HepG2 (cell line): Measurements from ENCODE around the gene DLEC1. TPM values are rescaled to one million over a fixed set of nuclear protein-coding genes. Genes with fewer than 3 reads are reported as not detected.
A peak's percentile ranks its signal among the peaks of the same experiment; 100 is the strongest.

Source experiments
- ATAC-seq: fragments of 200-7000 bp; cut with Tn5 transposase; 3 replicates; pipeline ENCODE4 v1.9.1; 2020; ENCODE audit warnings: mild to moderate bottlenecking, moderate library complexity
- BruUV-seq: library from RNA; stranded (reverse); fragments of 400-500 nt; replicated peaks from 2 replicates; lab custom pipeline; 2021; lab: Mats Ljungman, UMichigan
- CTCF ChIA-PET: fragments of 300-600 bp; formaldehyde crosslinking; extraction: SDS; loops from one replicate; lab custom pipeline; 2021; ENCODE audit warnings: low total read pairs, inconsistent platforms, low intra/inter-chr PET ratio; lab: Yijun Ruan, JAX
- POLR2A ChIA-PET: fragments of 350-600 bp; sonication (Branson Sonifier 250); formaldehyde crosslinking; loops from one replicate; lab custom pipeline; 2020; ENCODE audit warnings: antibody characterized with exemption, inconsistent platforms; lab: Yijun Ruan, JAX
- DNase-seq: peaks from one replicate; pipeline ENCODE4 v3.0.0-alpha.2; 2015; ENCODE audit warnings: low spot score
- FAIRE-seq: peaks from 3 replicates; lab custom pipeline; 2011; peaks lifted over from hg19 to GRCh38; lab: Jason Lieb, UNC
- H2AFZ ChIP-seq: one replicate; pipeline ENCODE4 v1.6.1; 2011; ENCODE audit warnings: low read length, inconsistent platforms
- H3K27ac ChIP-seq: fragments of 300-600 bp; 3 replicates; pipeline ENCODE4 v1.8.0; 2011; ENCODE audit warnings: mixed run types, mild to moderate bottlenecking, mixed read lengths, low read length, inconsistent platforms; ENCODE audit not compliant: insufficient read depth; ENCODE audit errors: extremely low read length
- H3K27me3 ChIP-seq, 2 experiments: fragments of 200-600 bp in 1 of 2; 2 replicates in 1 of 2; 3 replicates in 1 of 2; pipeline versions ENCODE4 v1.6.0 to v1.8.0; 2011; ENCODE audit warnings: low read length in 2 of 2, mild to moderate bottlenecking in 2 of 2, moderate library complexity in 2 of 2, inconsistent platforms in 1 of 2; ENCODE audit not compliant: insufficient read depth in 2 of 2, control insufficient read depth in 1 of 2
- H3K36me3 ChIP-seq, 2 experiments: fragments of 200-600 bp in 1 of 2; replicated peaks in 1 of 2; 2 replicates in 1 of 2; 3 replicates in 1 of 2; pipeline versions ENCODE4 v1.5.1 to v1.8.0; 2011; ENCODE audit warnings: low read length in 2 of 2, inconsistent platforms in 1 of 2; ENCODE audit not compliant: insufficient read depth in 2 of 2, control insufficient read depth in 1 of 2
- H3K4me1 ChIP-seq: 2 replicates; pipeline ENCODE4 v1.5.1; 2012; ENCODE audit warnings: low read length, inconsistent platforms; ENCODE audit not compliant: insufficient read depth
- H3K4me2 ChIP-seq: 2 replicates; pipeline ENCODE4 v1.6.0; 2011; ENCODE audit warnings: low read depth, low read length, inconsistent platforms
- H3K4me3 ChIP-seq, 3 experiments: fragments of 200-600 bp in 1 of 3; sonication (generic), shearing (Covaris generic) in 1 of 3; replicated peaks in 1 of 3; 2 replicates each; pipeline ENCODE4 v1.5.1; 2011 to 2016; ENCODE audit warnings: low read length in 3 of 3, inconsistent platforms in 2 of 3, low read depth in 2 of 3, mild to moderate bottlenecking in 2 of 3, control low read depth in 1 of 3, mixed read lengths in 1 of 3; ENCODE audit not compliant: insufficient read depth in 1 of 3
- H3K79me2 ChIP-seq: one replicate; pipeline ENCODE4 v1.6.1; 2011; ENCODE audit warnings: low read length, inconsistent platforms; ENCODE audit not compliant: insufficient read depth
- H3K9ac ChIP-seq: 2 replicates; pipeline ENCODE4 v1.6.0; 2011; ENCODE audit warnings: mild to moderate bottlenecking, low read depth, low read length, inconsistent platforms; ENCODE audit not compliant: insufficient read depth
- H3K9me3 ChIP-seq: 2 replicates; pipeline ENCODE4 v1.5.1; 2012; ENCODE audit warnings: mild to moderate bottlenecking, low read length
- H4K20me1 ChIP-seq: 2 replicates; pipeline ENCODE4 v1.6.0; 2011; ENCODE audit warnings: inconsistent platforms, mild to moderate bottlenecking, low read length, moderate library complexity; ENCODE audit not compliant: insufficient read depth
- GZF1 ChIP-seq: sonication (generic); formaldehyde crosslinking; IDR thresholded peaks from 2 replicates; pipeline ENCODE4 v1.5.1; 2020; ENCODE audit warnings: mild to moderate bottlenecking, missing genetic modification reagents
- KDM1A ChIP-seq: IDR thresholded peaks from 2 replicates; pipeline ENCODE4 v1.6.1; 2016; ENCODE audit warnings: missing compliant biosample characterization
- MBNL3 ChIP-seq: fragments of 250-450 bp; sonication (Bioruptor Pico); conservative IDR thresholded peaks from 2 replicates; pipeline ENCODE4 v1.8.0; 2022; ENCODE audit warnings: mild to moderate bottlenecking, inconsistent platforms
- MED13 ChIP-seq: sonication (generic); formaldehyde crosslinking; IDR thresholded peaks from 2 replicates; pipeline ENCODE4 v1.5.0; 2020; ENCODE audit warnings: missing genetic modification reagents
- MED8 ChIP-seq: sonication (generic); formaldehyde crosslinking; IDR thresholded peaks from 2 replicates; pipeline ENCODE4 v1.8.1; 2023; ENCODE audit warnings: mild to moderate bottlenecking, missing genetic modification reagents; ENCODE audit not compliant: insufficient replicate concordance
- REL ChIP-seq: sonication (generic); formaldehyde crosslinking; conservative IDR thresholded peaks from 2 replicates; pipeline ENCODE4 v1.8.0; 2022; ENCODE audit warnings: mild to moderate bottlenecking, missing genetic modification reagents, moderate library complexity
- SMC3 ChIP-seq: IDR thresholded peaks from 2 replicates; pipeline ENCODE4 v1.6.1; 2011; ENCODE audit warnings: low read length, improper control_type of control experiment
- TEAD3 ChIP-seq: optimal IDR thresholded peaks from 2 replicates; pipeline ENCODE3; 2016; ENCODE audit warnings: borderline replicate concordance
- THAP11 ChIP-seq: IDR thresholded peaks from 2 replicates; pipeline ENCODE4 v1.6.1; 2016; ENCODE audit warnings: missing biosample characterization, missing genetic modification reagents
- THYN1 ChIP-seq: sonication (generic); formaldehyde crosslinking; IDR thresholded peaks from 2 replicates; pipeline ENCODE4 v1.8.1; 2023; ENCODE audit warnings: low read depth, mild to moderate bottlenecking, moderate library complexity, missing genetic modification reagents, borderline replicate concordance
- U2AF1 ChIP-seq: fragments of 200-400 bp; formaldehyde crosslinking; optimal IDR thresholded peaks from 2 replicates; pipeline ENCODE3; 2017; ENCODE audit warnings: mild to moderate bottlenecking, low read depth, low read length
- ZNF232 ChIP-seq: sonication (generic); formaldehyde crosslinking; IDR thresholded peaks from 2 replicates; pipeline ENCODE4 v1.4.0; 2020; ENCODE audit warnings: missing genetic modification reagents, borderline replicate concordance
- ZNF331 ChIP-seq: sonication (generic); formaldehyde crosslinking; IDR thresholded peaks from 2 replicates; pipeline ENCODE4 v1.4.0; 2020; ENCODE audit warnings: missing genetic modification reagents
- ZNF484 ChIP-seq: sonication (generic); formaldehyde crosslinking; IDR thresholded peaks from 2 replicates; pipeline ENCODE4 v1.5.1; 2020; ENCODE audit warnings: mild to moderate bottlenecking, low read depth, missing genetic modification reagents, borderline replicate concordance
- ZNF589 ChIP-seq: sonication (generic); formaldehyde crosslinking; conservative IDR thresholded peaks from 2 replicates; pipeline ENCODE4 v1.8.0; 2022; ENCODE audit warnings: mild to moderate bottlenecking, moderate library complexity, missing genetic modification reagents
- ZNF605 ChIP-seq: sonication (generic); formaldehyde crosslinking; IDR thresholded peaks from 2 replicates; pipeline ENCODE4 v1.8.0; 2022; ENCODE audit warnings: mild to moderate bottlenecking, missing genetic modification reagents
- ZNF672 ChIP-seq: sonication (generic); formaldehyde crosslinking; IDR thresholded peaks from 2 replicates; pipeline ENCODE4 v1.8.1; 2022; ENCODE audit warnings: missing genetic modification reagents
- ZSCAN29 ChIP-seq: sonication (generic); formaldehyde crosslinking; conservative IDR thresholded peaks from 2 replicates; pipeline ENCODE4 v1.4.0; 2020; ENCODE audit warnings: mild to moderate bottlenecking, missing genetic modification reagents
- WGBS: methylation state at CpG from one replicate; pipeline ENCODE4 v1.1.6; 2017; ENCODE audit warnings: low lambda C conversion rate; 5-methylcytosine and 5-hydroxymethylcytosine counted together
- in situ Hi-C: cut with HindIII; loops from 2 replicates; pipeline ENCODE4 v1.10.0; 2017; ENCODE audit warnings: low pct_unique_long_range_greater_than_20kb; ENCODE audit not compliant: extremely low pct_ligation_motif_present
- intact Hi-C: fragments of 100-400 bp; cut with micrococcal nuclease; formaldehyde crosslinking; loops from one replicate; pipeline ENCODE4 v1.10.0; 2022; ENCODE audit not compliant: unreplicated experiment
- polyA plus RNA-seq, 8 experiments: library from polyadenylated mRNA; depleted of rRNA in 3 of 8; stranded (reverse) in 7 of 8; unstranded in 1 of 8; fragments of >200 nt; fragmentation: Illumina TruSeq in 4 of 8; extraction: Trizol in 4 of 8; gene quantifications; 2 replicates each; pipeline versions ENCODE4 v1.2.1 to v1.2.3, GENCODE V29; 2011 to 2016; ENCODE audit warnings: low read depth in 4 of 8, missing spikeins in 1 of 8, mixed read lengths in 1 of 8; ENCODE audit not compliant: insufficient read depth in 1 of 8
- total RNA-seq, 5 experiments: library from RNA; depleted of rRNA; stranded (reverse); fragments of >200 nt; fragmentation: Illumina TruSeq; extraction: Trizol; gene quantifications; 2 replicates each; pipeline ENCODE4 v1.2.3, GENCODE V29; 2016; ENCODE audit warnings: low read depth in 1 of 5
- TF ChIP-seq, protein P1 (sequence below): sonication (generic); formaldehyde crosslinking; conservative IDR thresholded peaks from 2 replicates; pipeline ENCODE4 v1.8.0; 2022; ENCODE audit warnings: mild to moderate bottlenecking, moderate library complexity, missing genetic modification reagents

Gene DLEC1
- total and polyA plus RNA-seq, 2 of the 13 experiments (the other 11 are each of a cell fraction or from before 2014, with no cell fraction given), result 0.09 TPM; not detected in 1

DNA sequence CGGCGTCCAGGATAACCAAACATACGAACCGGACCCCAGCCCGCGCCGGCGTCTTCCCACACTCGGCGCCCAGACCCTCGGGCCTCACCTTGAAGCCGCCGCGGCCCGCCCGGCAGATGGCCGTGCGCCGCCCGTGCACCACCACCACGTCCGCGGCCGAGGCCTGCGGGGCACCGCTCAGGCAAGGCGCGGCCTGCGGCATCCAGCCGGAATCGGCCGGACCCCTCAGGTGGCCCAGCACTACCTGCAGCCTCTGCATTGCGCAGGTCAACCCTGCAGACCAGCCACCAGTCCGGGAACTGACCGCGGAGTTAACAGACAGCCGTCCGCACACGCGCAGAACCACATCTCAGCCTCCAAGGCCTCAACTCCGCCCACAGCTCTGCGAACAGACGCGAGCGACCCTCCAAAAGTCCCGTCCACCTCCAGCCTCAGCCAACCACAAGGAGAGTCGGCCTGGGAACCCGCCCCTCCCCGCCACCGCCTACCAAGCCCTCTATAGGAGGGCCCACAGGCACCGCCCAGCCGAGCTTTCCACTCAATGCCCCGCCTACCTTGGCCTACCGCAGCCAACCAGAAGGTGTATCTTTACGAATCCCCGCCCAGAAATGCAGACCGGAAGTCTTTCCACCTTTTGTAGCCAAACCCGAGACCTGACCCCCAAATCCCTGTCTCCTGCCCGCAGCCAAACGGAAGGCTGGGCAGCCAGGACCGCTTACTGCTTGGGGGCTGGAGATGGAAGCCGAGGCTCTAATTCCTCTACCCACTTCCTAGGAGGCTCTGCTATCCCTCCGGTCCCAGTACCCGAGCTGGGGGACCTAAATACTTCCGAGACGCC is 98.0 kb downstream of the DLEC1 start, which contains the start of gene ACAA1 (continued):
- TF ChIP-seq U2AF1 (peak; percentile 17), ZSCAN29 (0 out of 2 replicates have a peak, but pooled peaks have one; percentile 24), ZNF589 (no peak), KDM1A (no peak), MBNL3 (CRISPR knock-in tag) (no peak), ZNF484 (CRISPR knock-in tag) (no peak), THAP11 (CRISPR knock-in tag) (0 out of 2 replicates have a peak, but pooled peaks have one; percentile 38), SMC3 (no peak)
- TF ChIP-seq, protein P1, sequence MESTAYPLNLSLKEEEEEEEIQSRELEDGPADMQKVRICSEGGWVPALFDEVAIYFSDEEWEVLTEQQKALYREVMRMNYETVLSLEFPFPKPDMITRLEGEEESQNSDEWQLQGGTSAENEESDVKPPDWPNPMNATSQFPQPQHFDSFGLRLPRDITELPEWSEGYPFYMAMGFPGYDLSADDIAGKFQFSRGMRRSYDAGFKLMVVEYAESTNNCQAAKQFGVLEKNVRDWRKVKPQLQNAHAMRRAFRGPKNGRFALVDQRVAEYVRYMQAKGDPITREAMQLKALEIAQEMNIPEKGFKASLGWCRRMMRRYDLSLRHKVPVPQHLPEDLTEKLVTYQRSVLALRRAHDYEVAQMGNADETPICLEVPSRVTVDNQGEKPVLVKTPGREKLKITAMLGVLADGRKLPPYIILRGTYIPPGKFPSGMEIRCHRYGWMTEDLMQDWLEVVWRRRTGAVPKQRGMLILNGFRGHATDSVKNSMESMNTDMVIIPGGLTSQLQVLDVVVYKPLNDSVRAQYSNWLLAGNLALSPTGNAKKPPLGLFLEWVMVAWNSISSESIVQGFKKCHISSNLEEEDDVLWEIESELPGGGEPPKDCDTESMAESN, result peak; percentile 41; the same call in 1 of the 2 replicates

DNA sequence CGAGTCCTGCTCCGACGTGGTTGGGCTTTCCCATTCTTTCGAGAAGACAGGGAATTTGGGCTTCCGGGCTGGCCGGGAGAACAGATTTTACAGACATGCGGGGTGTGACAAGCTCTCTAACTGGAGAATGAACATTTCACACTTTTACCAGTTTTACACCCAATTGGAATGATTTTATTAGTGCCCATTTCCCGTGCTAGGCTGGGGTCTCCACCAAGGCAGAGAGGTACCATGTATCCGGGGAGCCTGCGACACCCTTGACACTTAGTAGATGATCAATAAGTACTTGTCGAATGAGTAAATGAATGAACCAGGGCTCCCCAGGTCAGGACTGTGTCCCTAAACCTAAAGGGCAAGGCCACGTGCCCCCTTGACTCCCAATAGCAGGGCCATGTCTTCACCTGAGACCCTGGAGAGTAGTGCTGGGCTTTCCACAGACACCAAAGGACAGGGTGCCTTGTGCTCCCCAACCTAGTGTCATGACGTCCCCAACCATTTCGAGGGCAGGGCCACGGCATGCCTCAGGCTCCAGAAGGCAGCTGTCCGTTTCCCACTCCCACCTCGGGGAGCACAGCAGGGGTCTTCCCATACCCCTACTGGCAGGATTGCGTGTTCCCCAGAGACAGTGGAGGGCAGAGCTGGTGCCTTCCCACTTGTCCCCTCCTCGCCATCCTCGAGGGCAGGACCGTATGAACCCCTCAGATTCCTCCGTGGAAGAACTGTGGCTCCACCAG is 98.8 kb downstream of the DLEC1 start:
- in situ Hi-C loops (loop anchor here (25.0 kb wide), 1 partner anchor 325 kb away; the partner anchor contains the start of gene ACVR2B), intact Hi-C loops (loop anchor here (1.0 to 10.0 kb wide), 4 partner anchors 27 to 145 kb away; partner anchors contain the start of genes OXSR1 and SLC22A14)
- Histone ChIP-seq H4K20me1 (no peaks in the 10 kb centered on the region), H3K4me3 (peak overlapping the region; percentile 59 to 96 (median 88)), H3K4me1 (peaks cover 49% of the 10 kb centered on the region), H3K36me3 (peaks cover 2 to 22% of the 10 kb centered on the region in 2 experiments; a peak in 4 of 5 replicates), H3K27me3 (no peaks in the 10 kb centered on the region; a peak in 1 of 5 replicates), H3K79me2 (peaks cover 49% of the 10 kb centered on the region), H3K27ac (peak overlapping the region; percentile 75), H3K4me2 (peak overlapping the region; percentile 98), H2AFZ (no peak overlapping the region), H3K9ac (peak overlapping the region; percentile 85), H3K9me3 (no peaks in the 10 kb centered on the region)
- ChIA-PET CTCF (no interaction called here), POLR2A (interaction anchor here (0.8 to 7.0 kb wide), 14 partner anchors 10 to 328 kb away, joined by 3 to 179 read pairs (median 5); partner anchors contain the start of genes OXSR1 and XYLB)
- no peak for DNase-seq
- peak; percentile 8 for ATAC-seq
- FAIRE-seq, result no peak
- BruUV-seq, result TSS peak; percentile 70
- 1% methylated on average over 9 of the region's 22 CpGs for WGBS
- TF ChIP-seq ZNF672 (CRISPR knock-in tag), result no peak
- TF ChIP-seq REL (CRISPR knock-in tag), result peak; percentile 59; the same call in 1 of the 2 replicates
- TF ChIP-seq MED13 (CRISPR knock-in tag), result 0 out of 2 replicates have a peak, but pooled peaks have one; percentile 45
- TF ChIP-seq TEAD3, result peak; percentile 81
- no peak for TF ChIP-seq MED8 (CRISPR knock-in tag)
- no peak for TF ChIP-seq THYN1 (CRISPR knock-in tag)
- TF ChIP-seq ZNF331 (CRISPR knock-in tag), result 0 out of 2 replicates have a peak, but pooled peaks have one; percentile 6
- peak; percentile 44 for TF ChIP-seq ZNF605 (CRISPR knock-in tag)
- TF ChIP-seq GZF1, result 0 out of 2 replicates have a peak, but pooled peaks have one; percentile 11
- TF ChIP-seq ZNF232 (CRISPR knock-in tag), result 0 out of 2 replicates have a peak, but pooled peaks have one; percentile 26
